Muscle of back (tissue), 11 donors: ENCODE results near the gene POP4. TPM values are rescaled to one million over a fixed set of nuclear protein-coding genes. Genes with fewer than 3 reads are reported as not detected.

Experiments used
- DNase-seq, 3 donors: peaks; one replicate each; pipeline versions ENCODE4 v3.0.0 to v3.0.0-alpha.2; 2013
- polyA plus RNA-seq, 10 donors: library from polyadenylated mRNA; unstranded; fragments of 120-200 nt; gene quantifications; one replicate each; pipeline ENCODE4 v1.2.1, GENCODE V29; 2013; ENCODE audit not compliant: insufficient read length in 10 of 10

Gene POP4
- polyA plus RNA-seq, 10 donors = 38.0 to 48.0 (median 43.2) TPM

- DNase-seq = no peak
Observed at GRCh38 chr19:29629836-29630534, 23.9 kb downstream of the POP4 start.

- no peak for DNase-seq
Observed at GRCh38 chr19:29630655-29631054, 24.6 kb downstream of the POP4 start.

GRCh38 chr19:29631450-29631849 lies 25.4 kb downstream of the POP4 start:
- no peak for DNase-seq

- no peak for DNase-seq
Observed at GRCh38 chr19:29634002-29634401, 27.9 kb downstream of the POP4 start.

GRCh38 chr19:29634423-29635130 lies 28.5 kb downstream of the POP4 start:
- DNase-seq = no peak

GRCh38 chr19:29635963-29636362 lies 29.9 kb downstream of the POP4 start:
- no peak for DNase-seq

- peak in 2 of 3 donors; percentile 19 to 51 for DNase-seq
Observed at GRCh38 chr19:29636553-29637360, 30.7 kb downstream of the POP4 start.

GRCh38 chr19:29639086-29639485 lies 33.0 kb downstream of the POP4 start:
- DNase-seq = no peak

- no peak for DNase-seq
Observed at GRCh38 chr19:29640231-29640630, 34.1 kb downstream of the POP4 start.

- DNase-seq = no peak
Observed at GRCh38 chr19:29641597-29641996, 35.5 kb downstream of the POP4 start.

GRCh38 chr19:29643361-29643935 lies 37.4 kb downstream of the POP4 start:
- DNase-seq = peak in 1 of 3 donors; percentile 15

- DNase-seq = no peak
Observed at GRCh38 chr19:29644210-29644609, 38.1 kb downstream of the POP4 start.

- DNase-seq = no peak
Observed at GRCh38 chr19:29645491-29645867, 39.4 kb downstream of the POP4 start.

GRCh38 chr19:29645911-29646310 lies 39.8 kb downstream of the POP4 start:
- peak in 1 of 3 donors; percentile 26 for DNase-seq

GRCh38 chr19:29650772-29651387 lies 44.8 kb downstream of the POP4 start:
- no peak for DNase-seq

GRCh38 chr19:29651622-29652394 lies 45.7 kb downstream of the POP4 start:
- DNase-seq = no peak

GRCh38 chr19:29653398-29653797 lies 47.3 kb downstream of the POP4 start:
- DNase-seq = no peak

GRCh38 chr19:29655648-29656335 lies 49.7 kb downstream of the POP4 start:
- DNase-seq = no peak

GRCh38 chr19:29658221-29658991 lies 52.3 kb downstream of the POP4 start:
- DNase-seq = no peak

- no peak for DNase-seq
Observed at GRCh38 chr19:29660835-29661234, 54.8 kb downstream of the POP4 start.
